CD4-positive, alpha-beta T cell treated with Interferon gamma for 1 hour (primary cell): ENCODE results near the gene ALS2CL.
"Not testable (repeated sequence)": the region's sequence is repeated elsewhere in the genome, so short reads cannot be mapped to it uniquely, and the experiment has no call there.

ENCODE experiments used
- DNase-seq: peaks from one replicate; pipeline ENCODE4 v3.0.0-alpha.2; 2020

ALS2CL gene

GRCh38 chr3:46693038-46693891 lies at the start of gene ALS2CL:
ALS2CL (minus strand) TSS chr3:46693679; CDS start chr3:46689440, 4,239 bp downstream.
- DNase-seq, result peak; percentile 76

GRCh38 chr3:46742992-46743585 lies 49.6 kb upstream of the ALS2CL start:
- DNase-seq, result no peak

GRCh38 chr3:46739565-46739964 lies 46.1 kb upstream of the ALS2CL start:
- DNase-seq, result not testable (repeated sequence)

- no peak for DNase-seq
Measured at GRCh38 chr3:46737329-46737731, 43.9 kb upstream of the ALS2CL start.

GRCh38 chr3:46736006-46736872 lies 42.8 kb upstream of the ALS2CL start:
- no peak for DNase-seq

GRCh38 chr3:46734773-46735172 lies 41.3 kb upstream of the ALS2CL start:
- no peak for DNase-seq

- no peak for DNase-seq
Measured at GRCh38 chr3:46733026-46733800, 39.7 kb upstream of the ALS2CL start.

GRCh38 chr3:46731795-46732194 lies 38.3 kb upstream of the ALS2CL start:
- no peak for DNase-seq

- no peak for DNase-seq
Measured at GRCh38 chr3:46730819-46731218, 37.3 kb upstream of the ALS2CL start.

GRCh38 chr3:46729038-46729437 lies 35.6 kb upstream of the ALS2CL start:
- DNase-seq, result no peak

- DNase-seq, result no peak
Measured at GRCh38 chr3:46725621-46726314, 32.3 kb upstream of the ALS2CL start.

- no peak for DNase-seq
Measured at GRCh38 chr3:46724424-46724823, 30.9 kb upstream of the ALS2CL start.

- DNase-seq, result no peak
Measured at GRCh38 chr3:46722443-46722842, 29.0 kb upstream of the ALS2CL start.

- DNase-seq, result no peak
Measured at GRCh38 chr3:46721009-46721408, 27.5 kb upstream of the ALS2CL start.

GRCh38 chr3:46719735-46720271 lies 26.3 kb upstream of the ALS2CL start:
- DNase-seq, result no peak

GRCh38 chr3:46719044-46719565 lies 25.6 kb upstream of the ALS2CL start:
- no peak for DNase-seq

- DNase-seq, result no peak
Measured at GRCh38 chr3:46717447-46718231, 24.2 kb upstream of the ALS2CL start, which contains the start of gene PRSS50. PRSS50 (minus strand) TSS chr3:46717869; CDS start chr3:46717824, 45 bp downstream.

- no peak for DNase-seq
Measured at GRCh38 chr3:46716461-46717441, 23.3 kb upstream of the ALS2CL start.

GRCh38 chr3:46715507-46716175 lies 22.2 kb upstream of the ALS2CL start:
- DNase-seq, result no peak
